Middle frontal gyrus (tissue), 1 donor: ENCODE data around the gene CDC5L.

Experiments used
- DNase-seq: peaks from one replicate; pipeline ENCODE4 v3.0.0-alpha.2; 2015; ENCODE audit warnings: low spot score; ENCODE audit errors: extremely low spot score

CDC5L gene

GRCh38 chr6:44373787-44374186 lies 13.7 kb upstream of the CDC5L start:
- no peak for DNase-seq

GRCh38 chr6:44375071-44375470 lies 12.4 kb upstream of the CDC5L start:
- DNase-seq = no peak

DNA sequence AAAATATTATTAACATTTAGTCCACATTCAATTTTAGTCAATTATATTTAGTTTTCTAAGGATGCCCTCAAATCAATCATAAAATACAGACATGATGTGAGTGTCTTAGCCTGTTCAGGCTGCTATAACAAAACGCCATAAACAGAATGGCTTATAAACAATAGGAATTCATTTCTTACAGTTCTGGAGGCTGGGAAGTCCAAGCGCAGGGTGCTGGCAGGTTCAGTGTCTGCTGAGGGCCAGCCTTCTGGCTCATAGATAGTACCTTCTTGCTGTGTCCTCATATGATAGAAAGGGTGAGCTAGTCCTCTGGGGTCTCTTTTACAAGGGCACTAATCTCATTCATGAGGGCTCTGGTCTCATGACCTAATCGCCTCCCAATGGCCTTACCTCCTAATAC lies 10.0 kb upstream of the CDC5L start:
- DNase-seq = no peak

GRCh38 chr6:44377971-44378370 lies 9.5 kb upstream of the CDC5L start:
- DNase-seq = no peak

- DNase-seq = no peak
These were observed 5.8 kb upstream of the CDC5L start for GRCh38 chr6:44381739-44382138.

DNA sequence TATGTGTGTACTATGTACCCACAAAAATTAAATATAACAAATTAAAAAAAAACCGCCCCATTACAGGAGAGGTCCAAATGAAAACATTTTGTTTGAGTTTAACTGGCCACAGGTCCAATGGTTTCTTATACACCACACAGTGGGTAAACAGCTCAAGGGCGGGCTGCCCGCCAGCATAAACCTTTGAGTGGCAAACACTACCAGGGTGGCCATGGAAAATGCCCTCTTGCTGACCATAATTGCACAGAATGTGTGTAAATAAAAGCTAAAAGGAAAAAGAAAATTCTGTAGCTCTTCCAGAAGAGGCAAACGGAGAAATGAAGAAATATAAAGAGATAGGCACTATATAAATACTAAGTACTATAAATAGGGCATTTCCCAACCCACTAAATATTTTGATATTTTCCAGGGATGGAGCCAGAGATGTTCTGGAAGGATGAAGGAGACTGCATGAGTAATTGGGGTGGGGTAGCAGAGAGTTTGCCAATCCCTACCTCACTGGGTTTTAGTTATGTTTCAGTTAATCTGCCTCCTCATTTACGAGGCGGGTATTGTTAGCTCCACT lies 1.1 kb upstream of the CDC5L start:
- no peak for DNase-seq

GRCh38 chr6:44386929-44387345 lies 569 bp upstream of the CDC5L start:
- no peak for DNase-seq

GRCh38 chr6:44388135-44388487 lies 605 bp downstream of the CDC5L start:
- DNase-seq = no peak

GRCh38 chr6:44388887-44389286 lies 1.4 kb downstream of the CDC5L start:
- no peak for DNase-seq

DNA sequence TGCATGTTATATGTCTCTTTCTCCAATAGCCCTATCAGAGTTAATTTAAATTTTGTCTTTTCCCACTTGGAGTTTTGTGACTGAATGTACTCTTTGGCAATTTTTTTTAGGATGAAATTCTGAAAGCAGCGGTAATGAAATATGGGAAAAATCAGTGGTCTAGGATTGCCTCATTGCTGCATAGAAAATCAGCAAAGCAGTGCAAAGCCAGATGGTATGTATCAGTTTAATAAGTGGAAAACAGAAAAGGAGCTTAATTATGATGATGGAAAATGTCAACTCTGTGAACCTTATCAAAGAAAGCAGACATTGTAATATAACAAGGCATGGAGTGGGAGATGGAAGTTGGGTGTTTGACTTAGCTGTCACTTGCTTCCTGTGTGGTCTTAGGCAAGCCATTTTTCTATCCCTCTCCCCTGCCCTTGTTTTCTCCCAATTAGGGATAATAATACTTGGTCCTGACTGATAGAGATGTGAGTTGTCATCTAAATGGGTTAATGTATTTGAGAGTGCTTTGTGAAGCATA lies 2.7 kb downstream of the CDC5L start:
- DNase-seq = no peak

DNA sequence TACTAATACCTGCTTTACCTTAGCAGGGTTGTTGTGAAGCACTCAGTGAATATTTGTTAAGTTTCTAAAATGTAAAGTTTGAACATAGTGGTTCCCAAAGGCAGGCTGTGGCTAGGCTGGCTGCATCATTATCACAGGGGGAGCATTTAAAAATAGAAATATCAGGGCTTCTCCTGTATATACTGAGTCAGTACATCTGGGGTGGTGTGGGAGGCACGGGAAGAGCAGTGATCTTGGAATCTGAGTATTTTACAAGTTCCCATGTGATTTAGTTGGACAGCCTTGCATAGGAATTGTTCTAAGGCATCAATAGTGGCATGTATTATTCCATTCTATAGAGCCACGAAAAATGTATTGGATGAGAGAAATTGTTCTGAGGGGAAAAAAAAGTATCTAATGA lies 8.0 kb downstream of the CDC5L start:
- DNase-seq = no peak

GRCh38 chr6:44396968-44397367 lies 9.5 kb downstream of the CDC5L start:
- DNase-seq = no peak

DNA sequence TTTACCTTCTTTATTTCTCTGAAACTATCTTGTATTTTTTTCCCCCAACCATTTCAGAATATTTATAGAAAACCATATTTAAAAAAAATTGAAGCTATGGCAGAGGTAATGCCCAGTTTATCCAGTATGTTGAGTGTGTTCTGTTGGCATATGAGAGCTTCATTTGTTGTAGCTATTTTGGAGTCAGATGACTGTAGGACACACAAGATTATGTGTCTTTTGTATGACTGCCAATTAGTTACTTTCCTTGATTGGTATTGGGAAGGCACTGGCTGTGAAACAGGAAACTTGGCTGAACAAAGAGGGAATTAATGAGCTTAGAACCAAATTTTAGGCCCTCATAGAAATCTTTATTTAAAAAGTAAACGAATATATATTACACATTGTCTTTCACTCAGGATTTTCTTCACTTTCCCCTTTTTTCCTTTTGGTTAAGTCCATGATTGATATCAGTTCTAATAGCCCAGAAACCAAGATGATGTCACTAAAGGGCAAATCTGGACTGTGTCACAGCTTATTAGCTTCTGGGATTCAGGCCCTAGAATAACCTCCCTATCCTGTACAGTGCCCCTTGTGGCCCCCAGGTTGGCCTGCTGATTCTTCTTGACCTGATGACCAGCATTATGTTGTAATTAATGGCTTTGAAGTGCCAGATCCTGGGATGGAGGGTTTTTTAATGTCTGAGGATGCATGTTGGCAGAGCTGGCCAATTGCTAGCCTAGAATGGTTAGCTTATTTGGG lies 10.1 kb downstream of the CDC5L start:
- DNase-seq = no peak

DNA sequence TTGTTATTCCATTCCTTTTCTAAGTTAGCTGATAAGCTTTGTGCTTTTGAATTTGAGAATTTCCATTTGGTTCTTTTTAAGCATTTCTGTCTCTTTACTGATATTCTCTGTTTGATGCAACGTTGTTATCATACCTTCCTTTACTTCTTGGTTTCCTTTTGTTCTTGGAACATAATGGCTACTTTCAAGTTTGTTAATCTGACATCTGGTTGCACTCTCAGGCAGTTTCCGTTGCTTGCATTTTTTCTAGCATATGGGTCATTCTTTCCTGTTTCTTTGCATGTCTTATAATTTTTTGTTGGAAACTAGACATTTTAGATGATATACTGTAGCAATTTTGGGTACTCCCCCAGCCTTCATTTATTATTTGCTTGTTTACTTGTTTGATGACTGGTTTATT lies 12.5 kb downstream of the CDC5L start:
- DNase-seq = no peak

DNA sequence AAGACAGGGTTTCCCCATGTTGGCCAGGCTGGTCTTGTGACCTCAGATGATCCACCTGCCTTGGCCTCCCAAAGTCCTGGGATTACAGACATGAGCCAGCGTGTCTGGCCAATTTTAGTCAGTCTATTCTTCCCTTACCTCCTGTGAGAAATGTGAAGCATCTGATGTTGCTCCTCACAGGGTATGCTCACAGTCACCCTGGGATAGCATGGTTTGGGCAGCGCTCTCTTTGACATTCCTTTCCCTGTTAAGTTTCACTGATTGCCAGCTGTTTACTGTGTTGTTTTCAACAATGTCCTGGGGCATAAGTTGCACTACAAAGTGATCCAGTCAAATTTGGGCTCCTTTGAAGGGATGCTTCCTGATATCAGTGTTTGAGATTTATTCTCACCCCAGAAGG lies 13.1 kb downstream of the CDC5L start:
- no peak for DNase-seq

DNA sequence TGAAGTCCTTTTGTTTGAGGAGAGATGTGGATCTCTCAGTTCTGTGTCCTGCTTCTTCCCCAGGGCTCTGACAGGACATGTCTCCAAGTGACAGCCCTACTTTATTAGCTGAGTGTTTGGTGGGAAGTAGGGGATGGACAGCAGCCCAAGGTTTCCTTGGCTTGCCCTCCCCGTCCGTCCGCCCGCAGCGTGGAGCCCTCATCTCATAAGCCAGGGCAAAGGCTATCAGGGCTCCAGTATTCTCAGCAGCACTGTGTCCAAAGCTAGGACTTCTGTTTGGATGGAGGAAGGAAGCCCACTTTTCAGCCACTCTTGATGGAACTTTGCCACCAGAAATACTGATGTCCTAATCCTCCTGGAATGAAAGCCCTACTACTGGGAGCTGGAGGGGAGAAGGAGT lies 13.6 kb downstream of the CDC5L start:
- DNase-seq = no peak

DNA sequence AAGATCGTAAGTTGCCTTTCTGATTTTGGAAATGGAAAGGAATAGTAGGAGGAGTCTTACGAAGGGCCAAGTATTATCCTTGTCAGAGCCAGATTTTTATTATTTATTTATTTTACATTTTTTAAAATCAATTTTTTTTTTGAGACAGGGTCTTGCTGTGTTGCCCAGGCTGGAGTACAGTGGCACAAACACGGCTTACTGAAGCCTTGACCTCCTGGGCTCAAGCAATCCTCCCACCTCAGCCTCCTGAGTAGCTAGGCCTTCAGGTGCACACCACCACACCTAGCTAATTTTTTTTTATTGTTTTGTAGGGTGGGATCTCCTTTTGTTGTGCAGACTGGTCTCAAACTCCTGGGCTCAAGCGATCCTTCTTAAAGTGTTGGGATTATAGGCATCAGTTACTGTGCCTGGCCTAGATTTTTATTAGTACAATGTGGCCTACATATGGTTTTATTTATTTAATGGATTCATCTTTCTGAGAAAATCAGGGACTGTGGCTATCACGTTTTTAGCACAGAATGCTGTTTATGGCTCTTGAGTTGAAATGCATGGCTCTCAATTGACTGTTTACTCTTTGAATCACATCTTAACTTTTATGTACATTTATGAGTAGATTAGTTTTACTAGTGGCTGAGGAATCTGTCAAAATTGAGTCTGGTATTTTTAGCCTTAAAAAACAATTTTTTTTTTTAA lies 16.7 kb downstream of the CDC5L start:
- no peak for DNase-seq

- no peak for DNase-seq
These were observed 17.2 kb downstream of the CDC5L start for GRCh38 chr6:44404715-44405099.

DNA sequence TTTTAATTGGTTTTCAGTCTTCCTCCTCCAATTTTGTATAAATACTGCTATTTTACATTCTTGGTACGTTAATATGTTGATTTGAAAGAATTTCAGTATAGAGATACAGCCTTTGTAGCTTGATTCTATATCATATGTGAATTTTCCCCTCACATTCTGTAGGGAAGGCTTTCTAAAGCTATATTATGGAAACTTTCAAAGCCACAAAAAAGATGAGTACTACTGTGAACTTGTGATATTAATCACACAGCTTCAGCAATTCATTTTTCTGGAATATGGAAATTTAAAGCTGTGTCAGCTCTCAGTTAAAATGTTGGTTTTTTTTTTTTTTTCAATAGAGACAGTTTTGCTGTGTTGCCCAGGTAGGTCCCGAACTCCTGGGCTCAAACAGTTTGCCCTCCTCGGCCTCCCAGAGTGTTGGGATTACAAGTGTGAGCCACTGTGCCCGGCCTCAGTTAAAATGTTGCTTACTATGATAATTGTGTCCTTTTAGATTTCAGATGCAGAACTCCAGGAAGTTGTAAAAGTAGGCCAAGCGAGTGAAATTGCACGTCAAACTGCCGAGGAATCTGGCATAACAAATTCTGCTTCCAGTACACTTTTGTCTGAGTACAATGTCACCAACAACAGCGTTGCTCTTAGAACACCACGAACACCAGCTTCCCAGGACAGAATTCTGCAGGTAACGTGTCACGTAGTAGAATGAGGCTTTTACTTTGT lies 20.6 kb downstream of the CDC5L start:
- DNase-seq = no peak

GRCh38 chr6:44409207-44409794 lies 21.8 kb downstream of the CDC5L start:
- DNase-seq = no peak

- DNase-seq = no peak
These were observed 22.9 kb downstream of the CDC5L start for GRCh38 chr6:44410363-44410762.

GRCh38 chr6:44411141-44411540 lies 23.6 kb downstream of the CDC5L start:
- no peak for DNase-seq
